ENCODE results near the gene PTX4.

- TF ChIP-seq CTCF (IDR thresholded peaks at IDR 0.05): no peak
- no peak for TF ChIP-seq POLR2A (IDR thresholded peaks at IDR 0.05)
These were observed 43.8 kb downstream of the PTX4 start for GRCh38 chr16:1444730-1445517.

Measured in right lobe of liver (tissue), 4 donors.